D341Med (cell line): ENCODE measurements around the gene KIF19.

Source experiments
- DNase-seq: peaks from one replicate; pipeline ENCODE4 v3.0.0; 2012; ENCODE audit warnings: low spot score

Gene KIF19

GRCh38 chr17:74362810-74363498 lies 36.9 kb downstream of the KIF19 start:
- no peak for DNase-seq

- no peak for DNase-seq
Observed at GRCh38 chr17:74367206-74367605, 41.2 kb downstream of the KIF19 start, which contains the start of gene GPR142. TSS of gene GPR142 (plus strand) at chr17:74367506. CDS start at chr17:74369541, 2,035 bp downstream.

- peak; percentile 90 for DNase-seq
Observed at GRCh38 chr17:74368341-74369081, 42.5 kb downstream of the KIF19 start.

- DNase-seq: no peak
Observed at GRCh38 chr17:74369221-74369620, 43.2 kb downstream of the KIF19 start.

- no peak for DNase-seq
Observed at GRCh38 chr17:74369665-74370490, 43.9 kb downstream of the KIF19 start.

GRCh38 chr17:74371653-74372147 lies 45.7 kb downstream of the KIF19 start:
- DNase-seq: no peak

- no peak for DNase-seq
Observed at GRCh38 chr17:74372426-74372825, 46.4 kb downstream of the KIF19 start.

GRCh38 chr17:74373838-74374606 lies 48.0 kb downstream of the KIF19 start:
- DNase-seq: no peak

GRCh38 chr17:74374858-74375257 lies 48.8 kb downstream of the KIF19 start:
- DNase-seq: no peak

GRCh38 chr17:74379495-74380085 lies 53.6 kb downstream of the KIF19 start:
- peak; percentile 97 for DNase-seq

- DNase-seq: no peak
Observed at GRCh38 chr17:74380086-74380958, 54.3 kb downstream of the KIF19 start.

GRCh38 chr17:74380959-74381808 lies 55.2 kb downstream of the KIF19 start:
- no peak for DNase-seq

GRCh38 chr17:74383141-74383540 lies 57.1 kb downstream of the KIF19 start:
- DNase-seq: no peak

- DNase-seq: no peak
Observed at GRCh38 chr17:74385201-74385600, 59.2 kb downstream of the KIF19 start.

- DNase-seq: no peak
Observed at GRCh38 chr17:74386386-74386785, 60.4 kb downstream of the KIF19 start.

- DNase-seq: no peak
Observed at GRCh38 chr17:74387365-74388218, 61.6 kb downstream of the KIF19 start.

- no peak for DNase-seq
Observed at GRCh38 chr17:74389084-74389753, 63.2 kb downstream of the KIF19 start.
